Natural killer cell (primary cell): Measurements from ENCODE around the gene MT1E. TPM values are rescaled to one million over a fixed set of nuclear protein-coding genes. Genes with fewer than 3 reads are reported as not detected.
"Not testable (repeated sequence)": the region's sequence is repeated elsewhere in the genome, so short reads cannot be mapped to it uniquely, and the experiment has no call there.

Experiments used
- ATAC-seq, 3 donors: fragments of 150-1000 bp in 2 of 3; fragments of 200-7000 bp in 1 of 3; cut with Tn5 transposase; 1 replicate in 1 of 3; 2 replicates in 2 of 3; pipeline ENCODE4 v1.10.0; 2021; ENCODE audit warnings: mild to moderate bottlenecking in 2 of 3, moderate library complexity in 2 of 3
- DNase-seq, 2 donors: peaks; one replicate each; pipeline versions ENCODE4 v3.0.0 to v3.0.0-alpha.2; 2013 to 2021; ENCODE audit warnings: mixed read lengths in 1 of 2
- H3K27ac ChIP-seq: one replicate; pipeline ENCODE4 v1.5.1; 2013; ENCODE audit warnings: mild to moderate bottlenecking, low read length
- H3K27me3 ChIP-seq: one replicate; pipeline ENCODE4 v1.6.1; 2013; ENCODE audit warnings: low read length; ENCODE audit not compliant: control insufficient read depth, insufficient read depth
- H3K36me3 ChIP-seq: one replicate; pipeline ENCODE4 v1.6.1; 2013; ENCODE audit warnings: low read length; ENCODE audit not compliant: control insufficient read depth, insufficient read depth
- H3K4me1 ChIP-seq: one replicate; pipeline ENCODE4 v1.6.1; 2013; ENCODE audit warnings: low read length; ENCODE audit not compliant: control insufficient read depth, insufficient read depth
- H3K4me3 ChIP-seq: one replicate; pipeline ENCODE4 v1.5.1; 2013; ENCODE audit warnings: low read length
- H3K9me3 ChIP-seq: one replicate; pipeline ENCODE4 v1.6.1; 2013; ENCODE audit warnings: low read length; ENCODE audit not compliant: control insufficient read depth, insufficient read depth
- H3K27ac Mint-ChIP-seq, 2 donors: one replicate each; pipeline ENCODE4 v1.8.0; 2022; ENCODE audit warnings: mild to moderate bottlenecking in 2 of 2, mixed read lengths in 2 of 2, moderate library complexity in 1 of 2
- H3K27me3 Mint-ChIP-seq, 2 donors: one replicate each; pipeline ENCODE4 v1.8.0; 2022; ENCODE audit warnings: low read depth in 2 of 2, mixed read lengths in 2 of 2
- H3K36me3 Mint-ChIP-seq: one replicate; pipeline ENCODE4 v1.8.0; 2022; ENCODE audit warnings: mixed read lengths
- H3K4me1 Mint-ChIP-seq, 2 donors: one replicate each; pipeline ENCODE4 v1.8.0; 2022; ENCODE audit warnings: mixed read lengths in 2 of 2
- H3K4me3 Mint-ChIP-seq: one replicate; pipeline ENCODE4 v1.8.0; 2022; ENCODE audit warnings: mild to moderate bottlenecking, moderate library complexity, mixed read lengths
- H3K9me3 Mint-ChIP-seq, 2 donors: one replicate each; pipeline ENCODE4 v1.8.0; 2022; ENCODE audit warnings: mixed read lengths in 2 of 2
- CTCF ChIP-seq: fragments of 200-600 bp; IDR thresholded peaks from one replicate; pipeline ENCODE4 v1.8.0; 2022; ENCODE audit warnings: antibody characterized with exemption
- WGBS: methylation state at CpG from one replicate; pipeline ENCODE4 v1.1.7; 2013; ENCODE audit warnings: missing lambda C conversion rate; ENCODE audit not compliant: insufficient coverage; 5-methylcytosine and 5-hydroxymethylcytosine counted together
- intact Hi-C: fragments of 100-400 bp; cut with micrococcal nuclease; formaldehyde crosslinking; loops from one replicate; pipeline ENCODE4 v1.14.2; 2022
- total RNA-seq, 4 donors: library from RNA; stranded (reverse); fragments of 120-200 nt in 1 of 4; gene quantifications; one replicate each; pipeline versions ENCODE4 v1.2.3 to v1.2.4, GENCODE V29; 2013 to 2022

MT1E gene
- total RNA-seq, 3 donors from 2014 or later (not counting 1 experiment from before 2014, with no cell fraction given) = 0.40 to 3.2 TPM; not detected in 1

GRCh38 chr16:56580391-56581048 is 45.1 kb upstream of the MT1E start:
- no peak overlapping the region for H3K4me3 ChIP-seq
- H3K9me3 ChIP-seq = no peaks in the 10 kb centered on the region
- no peaks in the 10 kb centered on the region for H3K36me3 ChIP-seq
- peaks cover 0 to 23% of the 10 kb centered on the region in 2 donors for H3K27me3 Mint-ChIP-seq
- H3K4me1 ChIP-seq = peaks cover 7% of the 10 kb centered on the region
- no peaks in the 10 kb centered on the region for H3K9me3 Mint-ChIP-seq
- H3K4me1 Mint-ChIP-seq = peaks cover 0 to 4% of the 10 kb centered on the region in 2 donors
- 90% methylated on average over 4 of the region's 6 CpGs for WGBS
- H3K27ac Mint-ChIP-seq = no peak overlapping the region
- no peak for ATAC-seq
- no peak overlapping the region for H3K27ac ChIP-seq
- H3K36me3 Mint-ChIP-seq = no peaks in the 10 kb centered on the region
- TF ChIP-seq CTCF = no peak
- H3K27me3 ChIP-seq = no peaks in the 10 kb centered on the region
- no peak overlapping the region for H3K4me3 Mint-ChIP-seq
- no peak for DNase-seq
- intact Hi-C loops = no loop called here

DNA sequence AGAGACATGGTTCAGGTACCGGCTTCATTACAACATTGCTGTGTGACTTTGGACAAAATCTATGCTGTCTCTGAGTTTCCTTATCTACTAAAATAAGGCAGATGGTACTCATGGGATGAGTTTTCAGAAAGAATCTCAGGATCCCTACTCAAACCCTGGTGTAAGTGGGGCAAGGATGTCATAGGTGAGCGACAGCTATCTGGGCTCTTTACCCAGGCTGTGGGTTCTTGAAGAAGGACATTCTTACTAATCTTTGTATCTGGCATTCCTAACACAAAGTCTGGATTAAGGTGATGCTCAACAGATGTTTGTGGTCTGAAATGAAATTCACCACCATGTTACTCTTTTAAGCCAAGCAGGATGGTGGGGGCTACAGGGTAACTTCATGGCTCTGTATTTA is 42.7 kb upstream of the MT1E start:
- H3K4me3 ChIP-seq, H3K36me3 ChIP-seq, DNase-seq, H3K27me3 ChIP-seq, H3K4me1 ChIP-seq, H3K27ac ChIP-seq, ATAC-seq, H3K4me1 Mint-ChIP-seq, H3K36me3 Mint-ChIP-seq, H3K9me3 ChIP-seq, intact Hi-C loops, H3K9me3 Mint-ChIP-seq, H3K4me3 Mint-ChIP-seq, H3K27ac Mint-ChIP-seq: not testable (repeated sequence)
- WGBS = 100% methylated on average over 2 of the region's 2 CpGs
- peaks cover 13 to 29% of the 10 kb centered on the region in 2 donors for H3K27me3 Mint-ChIP-seq

DNA sequence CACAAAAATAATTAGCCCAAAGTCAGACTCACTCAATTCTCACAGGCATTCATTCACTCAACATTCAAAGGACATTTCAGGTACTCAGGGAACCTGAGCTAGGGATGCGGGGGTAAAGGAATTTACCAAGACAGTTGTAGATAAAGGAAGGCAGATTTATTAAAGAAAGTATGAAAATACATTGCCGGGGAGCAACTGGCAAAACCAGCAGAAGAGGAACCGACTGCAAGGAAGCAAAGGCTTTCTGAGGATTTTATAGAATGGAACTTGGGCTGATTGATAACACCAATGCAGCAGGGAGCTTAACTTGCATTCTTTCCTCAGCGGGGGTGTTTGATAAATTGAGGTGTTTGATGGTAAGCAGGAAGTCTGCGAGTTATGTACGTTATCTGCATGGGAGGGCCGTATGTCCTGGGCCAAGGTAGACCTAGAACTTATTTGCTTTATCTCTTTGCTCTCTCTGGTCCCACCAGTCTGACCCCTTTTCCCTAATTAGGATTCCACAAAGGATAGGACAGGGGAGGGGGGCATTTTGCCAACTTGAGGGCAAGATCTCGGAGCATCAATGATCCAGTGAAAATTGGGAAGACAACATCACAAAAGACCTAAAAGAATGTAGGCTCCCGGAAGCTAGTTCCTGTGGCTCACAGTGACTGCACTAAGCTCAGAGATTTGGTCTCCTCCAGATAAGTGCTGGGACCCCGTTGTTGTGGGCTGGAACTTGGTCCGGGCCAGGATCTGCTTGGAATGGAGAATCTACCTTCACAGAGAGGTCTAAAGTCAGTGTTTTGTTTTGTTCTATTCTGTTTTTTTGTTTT is 42.0 kb upstream of the MT1E start:
- Mint-ChIP-seq H3K4me1 (no peaks in the 10 kb centered on the region), H3K9me3 (no peaks in the 10 kb centered on the region), H3K4me3 (no peak overlapping the region), H3K27me3 (peaks cover 20 to 32% of the 10 kb centered on the region in 2 donors), H3K27ac (no peak overlapping the region), H3K36me3 (no peaks in the 10 kb centered on the region)
- ATAC-seq (no peak), DNase-seq (no peak)
- 85% methylated on average over 11 of the region's 11 CpGs for WGBS
- intact Hi-C loops = no loop called here
- Histone ChIP-seq H3K27ac (no peak overlapping the region), H3K4me1 (no peaks in the 10 kb centered on the region), H3K27me3 (no peaks in the 10 kb centered on the region), H3K9me3 (no peaks in the 10 kb centered on the region), H3K36me3 (no peaks in the 10 kb centered on the region), H3K4me3 (no peak overlapping the region)
- no peak for TF ChIP-seq CTCF

DNA sequence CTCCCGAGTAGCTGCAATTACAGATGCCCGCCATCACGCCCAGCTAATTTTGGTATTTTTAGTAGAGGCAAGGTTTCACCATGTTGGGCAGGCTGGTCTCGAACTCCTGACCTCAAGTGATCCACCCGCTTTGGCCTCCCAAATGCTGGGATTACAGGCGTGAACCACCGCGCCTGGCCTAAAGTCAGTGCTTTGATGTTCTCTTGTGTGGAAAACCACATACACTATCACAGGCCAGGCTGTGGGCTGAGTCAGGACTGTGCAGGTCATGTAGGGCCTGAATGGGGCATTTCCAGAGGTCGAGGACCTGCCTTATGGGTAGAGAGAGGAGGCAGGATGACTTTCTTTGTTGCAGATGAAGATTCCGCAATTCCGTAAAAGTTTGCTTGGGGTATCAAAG is 41.3 kb upstream of the MT1E start:
- intact Hi-C loops = no loop called here
- no peak for TF ChIP-seq CTCF
- Mint-ChIP-seq H3K9me3 (no peaks in the 10 kb centered on the region), H3K36me3 (no peaks in the 10 kb centered on the region), H3K27me3 (peaks cover 25 to 36% of the 10 kb centered on the region in 2 donors), H3K4me1 (peaks cover 0 to 4% of the 10 kb centered on the region in 2 donors), H3K27ac (no peak overlapping the region), H3K4me3 (no peak overlapping the region)
- H3K4me3 ChIP-seq = no peak overlapping the region
- 76% methylated on average over 11 of the region's 11 CpGs for WGBS
- no peak for ATAC-seq
- H3K36me3 ChIP-seq = no peaks in the 10 kb centered on the region
- no peak overlapping the region for H3K27ac ChIP-seq
- DNase-seq = no peak
- no peaks in the 10 kb centered on the region for H3K4me1 ChIP-seq
- no peaks in the 10 kb centered on the region for H3K9me3 ChIP-seq
- H3K27me3 ChIP-seq = no peaks in the 10 kb centered on the region
